ENCODE results near the gene ATP6V0E2. TPM values are rescaled to one million over a fixed set of nuclear protein-coding genes. Genes with fewer than 3 reads are reported as not detected.
"Not testable (repeated sequence)": the region's sequence is repeated elsewhere in the genome, so short reads cannot be mapped to it uniquely, and the experiment has no call there.

Gene ATP6V0E2
- total RNA-seq, 4 donors from 2014 or later: 20.1 to 35.6 (median 30.7) TPM

DNA sequence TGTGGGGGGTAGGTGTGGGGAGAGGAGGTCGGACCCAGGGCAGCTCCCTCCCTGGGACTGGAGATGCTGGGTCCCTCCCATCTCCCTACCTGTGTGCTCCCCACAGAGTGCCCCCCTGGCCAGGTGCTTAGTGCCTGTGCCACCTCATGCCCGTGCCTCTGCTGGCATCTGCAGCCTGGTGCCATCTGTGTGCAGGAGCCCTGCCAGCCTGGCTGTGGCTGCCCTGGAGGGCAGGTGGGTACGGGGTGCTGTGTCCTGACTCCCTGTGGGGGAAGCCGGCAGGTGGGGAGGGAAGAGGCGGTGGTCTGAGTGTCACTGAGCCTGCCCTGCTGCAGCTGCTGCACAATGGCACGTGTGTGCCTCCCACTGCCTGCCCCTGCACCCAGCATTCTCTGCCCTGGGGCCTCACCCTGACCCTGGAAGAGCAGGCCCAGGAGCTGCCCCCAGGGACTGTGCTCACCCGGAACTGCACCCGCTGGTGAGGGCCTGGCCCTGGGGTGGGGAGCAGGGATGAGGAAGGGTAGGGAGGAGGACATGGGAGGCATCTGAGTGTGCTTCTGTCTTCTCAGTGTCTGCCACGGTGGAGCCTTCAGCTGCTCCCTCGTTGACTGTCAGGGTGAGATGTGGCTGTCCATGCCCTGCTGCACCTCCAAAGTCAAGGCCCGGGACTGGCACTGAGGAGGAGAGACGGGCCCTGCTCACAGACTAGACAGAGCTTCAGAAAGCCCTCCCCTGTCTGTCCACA lies 47.3 kb upstream of the ATP6V0E2 start:
- peak; percentile 20 for ATAC-seq
- no peak overlapping the region for H3K4me3 ChIP-seq
- no peaks in the 10 kb centered on the region for H3K36me3 ChIP-seq
- no peaks in the 10 kb centered on the region for H3K4me1 ChIP-seq
- WGBS, 2 donors (ENCODE audit: low coverage in 1 of 2): no CpG with 5 or more reads among the region's 12 CpGs
- H3K27me3 ChIP-seq: peaks cover 12% of the 10 kb centered on the region
- TF ChIP-seq, protein P1, sequence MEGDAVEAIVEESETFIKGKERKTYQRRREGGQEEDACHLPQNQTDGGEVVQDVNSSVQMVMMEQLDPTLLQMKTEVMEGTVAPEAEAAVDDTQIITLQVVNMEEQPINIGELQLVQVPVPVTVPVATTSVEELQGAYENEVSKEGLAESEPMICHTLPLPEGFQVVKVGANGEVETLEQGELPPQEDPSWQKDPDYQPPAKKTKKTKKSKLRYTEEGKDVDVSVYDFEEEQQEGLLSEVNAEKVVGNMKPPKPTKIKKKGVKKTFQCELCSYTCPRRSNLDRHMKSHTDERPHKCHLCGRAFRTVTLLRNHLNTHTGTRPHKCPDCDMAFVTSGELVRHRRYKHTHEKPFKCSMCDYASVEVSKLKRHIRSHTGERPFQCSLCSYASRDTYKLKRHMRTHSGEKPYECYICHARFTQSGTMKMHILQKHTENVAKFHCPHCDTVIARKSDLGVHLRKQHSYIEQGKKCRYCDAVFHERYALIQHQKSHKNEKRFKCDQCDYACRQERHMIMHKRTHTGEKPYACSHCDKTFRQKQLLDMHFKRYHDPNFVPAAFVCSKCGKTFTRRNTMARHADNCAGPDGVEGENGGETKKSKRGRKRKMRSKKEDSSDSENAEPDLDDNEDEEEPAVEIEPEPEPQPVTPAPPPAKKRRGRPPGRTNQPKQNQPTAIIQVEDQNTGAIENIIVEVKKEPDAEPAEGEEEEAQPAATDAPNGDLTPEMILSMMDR (IDR thresholded peaks at IDR 0.05): no peak
- TF ChIP-seq POLR2A (IDR thresholded peaks at IDR 0.05): no peak
- no peak for TF ChIP-seq POLR2AphosphoS5 (IDR thresholded peaks at IDR 0.05)
- no peak overlapping the region for H3K27ac ChIP-seq
- no peaks in the 10 kb centered on the region for H3K9me3 ChIP-seq

DNA sequence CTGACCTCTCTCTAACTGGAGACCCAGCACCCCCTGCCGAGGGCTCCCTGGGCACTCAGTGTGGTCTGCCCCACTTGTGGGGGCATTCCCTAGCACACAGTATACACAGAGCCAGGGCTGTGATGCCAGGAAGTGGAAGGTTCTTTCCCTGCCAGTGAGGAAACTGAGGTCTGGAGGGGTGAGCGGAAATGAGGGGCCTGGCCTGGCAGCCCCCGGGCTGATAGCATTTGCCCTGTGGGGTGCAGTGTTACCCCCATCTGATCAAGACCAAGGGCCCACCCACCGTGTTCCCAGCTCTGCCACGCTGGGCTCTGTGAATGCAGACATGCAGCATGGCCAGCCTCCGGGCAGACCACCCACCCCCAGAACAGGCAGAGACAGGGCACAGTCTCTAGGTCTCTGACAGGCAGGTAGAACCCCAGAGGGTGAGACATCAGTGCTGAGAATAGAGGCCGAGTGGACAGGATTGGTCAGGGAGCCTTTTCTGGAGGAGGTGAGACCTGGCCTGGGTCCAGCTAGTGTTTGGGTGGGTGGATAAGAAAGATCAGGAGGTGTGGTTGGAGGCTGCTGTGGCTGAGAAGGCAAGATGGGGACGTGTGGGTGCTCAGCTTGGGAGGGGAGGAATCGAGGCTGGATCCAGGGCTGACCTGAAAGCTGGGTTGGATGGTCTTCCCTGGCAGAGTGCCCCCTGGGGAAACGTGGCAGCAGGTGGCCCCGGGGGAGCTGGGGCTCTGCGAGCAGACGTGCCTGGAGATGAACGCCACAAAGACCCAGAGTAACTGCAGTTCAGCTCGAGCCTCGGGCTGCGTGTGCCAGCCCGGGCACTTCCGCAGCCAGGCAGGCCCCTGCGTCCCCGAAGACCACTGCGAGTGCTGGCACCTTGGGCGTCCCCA lies 46.4 kb upstream of the ATP6V0E2 start:
- Histone ChIP-seq H3K4me1 (no peaks in the 10 kb centered on the region), H3K36me3 (no peaks in the 10 kb centered on the region), H3K27ac (no peak overlapping the region), H3K27me3 (peaks cover 18% of the 10 kb centered on the region), H3K9me3 (no peaks in the 10 kb centered on the region), H3K4me3 (no peak overlapping the region)
- ATAC-seq: no peak
- TF ChIP-seq EP300 (IDR thresholded peaks at IDR 0.05) (no peak), POLR2AphosphoS5 (IDR thresholded peaks at IDR 0.05) (no peak), POLR2A (IDR thresholded peaks at IDR 0.05) (no peak)
- TF ChIP-seq, protein P1 (IDR thresholded peaks at IDR 0.05): no peak
- WGBS, 2 donors (ENCODE audit: low coverage in 1 of 2): 32% methylated on average over 3 of the region's 23 CpGs; no CpG with 5 or more reads in 1 of the 2 donors

DNA sequence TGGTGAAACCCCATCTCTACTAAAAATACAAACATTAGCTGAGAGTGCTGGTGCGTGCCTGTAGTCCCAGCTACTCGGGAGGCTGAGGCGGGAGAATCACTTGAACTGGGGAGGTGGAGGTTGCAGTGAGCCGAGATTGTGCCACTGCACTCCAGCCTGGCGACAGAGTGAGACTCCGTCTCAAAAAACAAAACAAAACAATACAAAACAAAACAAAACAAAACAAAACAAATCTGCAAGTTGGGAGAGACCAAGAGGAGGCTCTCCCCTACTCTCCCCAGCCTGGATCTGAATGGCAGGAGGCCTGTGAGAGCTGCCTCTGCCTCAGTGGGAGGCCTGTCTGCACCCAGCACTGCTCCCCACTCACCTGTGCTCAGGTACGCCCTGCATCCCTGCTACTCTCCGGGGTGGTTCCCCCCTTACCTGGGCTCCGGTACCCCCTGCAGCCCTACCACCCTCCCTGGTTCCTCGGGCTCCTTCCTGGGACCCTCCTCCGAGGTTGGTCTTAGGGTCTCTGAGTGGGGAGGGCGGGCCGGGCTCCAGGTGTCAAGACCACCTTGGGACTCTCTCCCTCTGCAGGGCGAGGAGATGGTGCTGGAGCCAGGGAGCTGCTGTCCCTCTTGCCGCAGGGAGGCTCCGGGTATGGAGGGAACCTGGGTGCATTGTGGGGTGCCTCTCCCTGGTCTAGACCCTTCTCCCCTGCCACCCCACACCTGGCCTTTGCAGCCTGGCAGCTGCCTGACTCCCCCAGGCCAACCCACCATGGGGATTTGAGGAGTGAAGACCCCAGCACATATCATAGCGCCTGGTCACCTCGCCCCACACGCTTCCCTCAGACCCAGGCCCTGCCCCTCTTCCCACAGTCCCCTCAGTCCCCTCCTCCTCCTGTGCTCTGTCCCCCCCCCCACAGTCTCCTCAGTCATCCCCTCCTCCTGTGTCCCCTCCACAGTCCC lies 45.1 kb upstream of the ATP6V0E2 start:
- no peak for ATAC-seq
- no peaks in the 10 kb centered on the region for H3K36me3 ChIP-seq
- WGBS, 2 donors (ENCODE audit: low coverage in 1 of 2): 78% methylated on average over 6 of the region's 19 CpGs; no CpG with 5 or more reads in 1 of the 2 donors

DNA sequence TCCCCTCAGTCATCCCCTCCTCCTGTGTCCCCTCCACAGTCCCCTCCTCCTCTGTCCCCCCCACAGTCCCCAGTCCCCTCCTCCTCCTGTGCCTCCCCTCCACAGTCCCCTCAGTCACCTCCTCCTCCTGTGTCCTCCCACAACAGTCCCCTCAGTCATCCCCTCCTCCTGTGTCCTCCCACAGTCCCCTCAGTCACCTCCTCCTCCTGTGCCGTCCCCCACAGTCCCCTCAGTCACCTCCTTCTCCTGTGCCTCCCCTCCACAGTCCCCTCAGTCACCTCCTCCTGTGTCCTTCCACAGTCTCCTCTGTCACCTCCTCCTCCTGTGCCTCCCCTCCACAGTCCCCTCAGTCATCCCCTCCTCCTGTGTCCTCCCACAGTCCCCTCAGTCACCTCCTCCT lies 43.2 kb upstream of the ATP6V0E2 start:
- not testable (repeated sequence) for H3K9me3 ChIP-seq, H3K36me3 ChIP-seq, H3K4me1 ChIP-seq, ATAC-seq, H3K4me3 ChIP-seq, H3K27ac ChIP-seq
- 50 to 60% methylated on average over 1 of the region's 1 CpG for WGBS, 2 donors (ENCODE audit: low coverage in 1 of 2)
- peaks cover 31% of the 10 kb centered on the region for H3K27me3 ChIP-seq

More for the DNA sequence above, 45.1 kb upstream of the ATP6V0E2 start:
- Histone ChIP-seq H3K27ac (no peak overlapping the region), H3K4me3 (no peak overlapping the region), H3K9me3 (no peaks in the 10 kb centered on the region), H3K27me3 (peaks cover 29% of the 10 kb centered on the region), H3K4me1 (no peaks in the 10 kb centered on the region)
- TF ChIP-seq POLR2A (IDR thresholded peaks at IDR 0.05) (no peak), EP300 (IDR thresholded peaks at IDR 0.05) (no peak), POLR2AphosphoS5 (IDR thresholded peaks at IDR 0.05) (no peak)
- TF ChIP-seq, protein P1 (IDR thresholded peaks at IDR 0.05): no peak

Data from gastroesophageal sphincter (tissue), 4 donors.